HG03095 (cell line): Measurements from ENCODE around the gene DPPA4.

Source experiments
- ATAC-seq: cut with Tn5 transposase; IDR thresholded peaks from one replicate; pipeline ENCODE4 v1.9.1; 2021; ENCODE audit warnings: moderate library complexity; ENCODE audit not compliant: unreplicated experiment

DPPA4 gene

GRCh38 chr3:109339197-109339596 is 1.9 kb upstream of the DPPA4 start:
- ATAC-seq, result no peak

GRCh38 chr3:109338322-109338721 is 976 bp upstream of the DPPA4 start:
- ATAC-seq, result no peak

DNA sequence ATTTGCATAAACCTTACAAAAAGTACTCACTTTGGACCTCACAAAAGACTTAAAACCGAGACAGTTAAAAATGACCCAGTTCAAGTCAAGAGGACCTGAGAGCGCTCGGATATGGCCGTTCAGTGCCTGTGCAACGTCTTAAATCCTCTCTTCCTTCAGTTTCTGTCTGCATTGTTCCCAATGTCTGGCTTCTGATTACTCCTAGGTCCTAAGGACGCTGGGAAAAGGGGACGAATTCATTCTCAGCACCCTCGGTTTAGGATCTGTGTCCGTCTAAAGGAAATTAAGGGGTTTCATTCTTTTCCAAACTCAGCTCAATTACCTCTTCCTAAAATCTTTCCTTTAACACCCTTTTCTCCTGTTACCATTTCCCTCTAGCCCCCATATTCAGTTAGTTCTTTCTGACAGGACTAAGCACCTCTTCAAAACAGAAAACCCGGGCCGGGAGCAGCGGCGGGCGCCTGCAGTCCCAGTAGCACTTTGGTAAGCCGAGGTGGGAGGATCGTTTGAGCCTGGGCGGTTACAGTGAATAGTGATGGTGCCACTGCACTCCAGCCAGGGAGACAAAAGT is 970 bp downstream of the DPPA4 start:
- ATAC-seq, result no peak

DNA sequence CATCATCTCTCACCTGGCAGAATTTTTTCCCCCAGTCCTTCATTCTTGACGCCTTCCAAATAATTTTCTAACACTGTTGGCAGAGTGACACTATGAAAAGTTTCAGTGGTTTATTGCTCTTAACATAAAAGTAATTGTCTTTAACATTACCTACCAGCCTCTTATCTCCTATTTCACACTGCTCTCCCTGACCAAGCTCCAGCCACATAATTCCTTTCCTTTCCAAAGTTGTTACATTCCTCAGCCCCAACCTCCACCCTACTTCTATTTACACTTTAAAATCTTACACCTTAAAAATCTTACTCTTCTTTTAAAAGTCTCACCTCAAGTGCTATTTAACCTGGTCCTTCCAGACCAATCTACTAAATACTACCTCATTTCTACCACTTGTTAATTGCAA is 2.8 kb downstream of the DPPA4 start:
- no peak for ATAC-seq

- ATAC-seq, result no peak
These were observed 5.7 kb downstream of the DPPA4 start for GRCh38 chr3:109331692-109332091.

- no peak for ATAC-seq
These were observed 6.9 kb downstream of the DPPA4 start for GRCh38 chr3:109330405-109330804.

DNA sequence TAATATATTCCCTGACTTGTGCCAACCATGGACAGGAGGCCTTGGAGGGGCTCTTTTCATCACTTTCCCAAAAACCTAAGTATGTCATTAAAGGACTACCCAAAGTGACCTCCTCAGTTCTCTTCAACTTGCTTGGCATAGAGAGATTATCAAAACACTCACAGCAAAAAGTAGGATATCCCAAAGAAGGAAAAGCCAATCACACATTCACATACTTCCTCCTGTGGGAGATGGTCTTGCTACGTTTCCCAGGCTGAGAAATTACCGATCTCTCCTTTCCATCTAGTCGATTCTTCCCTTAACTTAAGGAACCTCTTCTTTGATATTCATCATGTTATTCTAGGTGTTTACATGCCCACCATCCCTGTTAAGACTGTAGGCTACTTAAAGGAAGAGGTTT is 9.1 kb downstream of the DPPA4 start:
- ATAC-seq, result no peak

DNA sequence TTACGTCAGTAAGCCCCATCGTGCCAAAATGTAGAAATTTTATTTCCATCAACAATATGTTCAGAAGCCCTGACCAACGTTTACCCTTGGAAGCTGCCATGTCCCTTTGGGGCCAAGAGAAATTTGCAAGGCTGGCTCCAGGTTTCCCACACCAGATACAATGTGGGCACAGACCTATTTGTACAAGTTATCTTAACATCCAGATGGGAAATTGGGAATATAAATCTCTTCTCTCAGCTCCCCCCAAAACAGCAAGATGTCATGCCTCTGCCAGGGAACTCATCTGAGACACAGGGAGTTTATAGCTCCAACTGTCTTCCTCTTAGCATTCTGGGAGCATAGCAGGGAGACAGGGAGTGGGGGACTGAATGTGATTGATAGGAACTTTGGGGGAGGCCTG is 11.7 kb downstream of the DPPA4 start:
- no peak for ATAC-seq

DNA sequence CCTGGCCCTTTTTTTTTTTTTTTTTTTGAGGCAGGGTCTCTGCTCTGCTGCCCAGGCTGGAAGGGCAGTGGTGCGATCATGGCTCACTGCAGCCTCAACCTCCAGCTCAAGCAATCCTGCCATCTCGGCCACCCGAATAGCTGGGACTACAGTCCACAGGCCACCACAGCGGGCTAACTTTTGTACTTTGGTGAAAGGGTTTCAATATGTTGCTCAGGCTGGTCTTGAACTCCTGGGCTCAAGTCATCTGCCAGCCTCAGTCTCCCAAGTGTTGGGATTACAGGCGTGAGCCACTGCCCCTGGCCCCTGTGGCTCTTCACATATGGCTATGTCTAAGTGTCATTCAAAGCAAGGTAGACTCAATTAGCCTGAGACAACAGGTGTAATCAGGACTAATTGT is 12.2 kb downstream of the DPPA4 start:
- ATAC-seq, result no peak

DNA sequence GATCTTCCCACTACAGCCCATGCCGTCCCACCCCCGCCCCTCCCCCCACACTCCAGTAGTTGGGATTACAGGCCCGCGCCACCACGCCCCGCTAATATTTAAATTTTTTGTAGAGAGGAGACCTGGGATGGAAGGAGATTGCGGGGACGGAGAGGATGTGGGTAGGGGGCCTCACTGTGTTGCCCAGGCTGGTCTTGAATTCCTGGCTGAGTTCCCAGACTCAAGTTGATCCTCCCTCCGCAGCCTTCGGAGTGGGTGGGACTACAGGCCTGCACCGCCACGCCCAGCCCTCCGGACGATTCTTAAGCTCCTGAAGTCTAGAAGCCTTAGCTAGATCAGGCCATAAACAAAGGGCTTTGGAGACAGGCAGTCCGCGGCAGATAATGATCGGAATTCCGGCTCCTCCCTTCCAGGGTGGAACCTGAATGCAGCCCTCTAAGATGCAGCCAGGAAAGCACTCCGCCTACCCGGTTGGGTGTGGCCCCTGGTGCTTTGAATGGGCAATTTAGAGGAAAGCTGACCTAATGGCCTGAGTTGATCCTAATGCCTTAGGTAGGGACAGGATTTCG is 21.1 kb downstream of the DPPA4 start, which contains the start of gene DPPA2:
Gene DPPA2, minus strand, starts transcription at position 356 of the 569 bp plus-strand sequence. CDS start 1,975 bp downstream, outside the sequence.
- no peak for ATAC-seq

DNA sequence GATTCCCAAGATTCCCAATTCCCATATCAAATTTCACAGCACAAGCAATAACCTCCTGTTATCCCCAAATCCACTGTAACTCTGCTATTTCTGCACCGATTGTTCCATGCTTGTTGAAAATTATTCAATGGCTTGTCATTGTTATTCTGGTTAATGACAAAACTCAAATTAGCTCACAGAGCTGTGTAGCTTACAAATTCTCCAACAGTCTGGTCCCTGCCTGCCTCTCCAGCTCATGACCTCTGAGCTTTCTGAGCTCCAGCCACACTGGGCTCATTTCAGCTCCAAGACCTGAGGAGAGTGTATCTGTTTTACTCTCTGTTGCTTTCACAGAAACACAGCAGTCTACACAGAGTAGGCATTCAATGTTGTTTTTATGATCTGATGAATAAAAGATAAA is 24.3 kb downstream of the DPPA4 start:
- no peak for ATAC-seq

- no peak for ATAC-seq
These were observed 39.9 kb downstream of the DPPA4 start for GRCh38 chr3:109297496-109297895.

DNA sequence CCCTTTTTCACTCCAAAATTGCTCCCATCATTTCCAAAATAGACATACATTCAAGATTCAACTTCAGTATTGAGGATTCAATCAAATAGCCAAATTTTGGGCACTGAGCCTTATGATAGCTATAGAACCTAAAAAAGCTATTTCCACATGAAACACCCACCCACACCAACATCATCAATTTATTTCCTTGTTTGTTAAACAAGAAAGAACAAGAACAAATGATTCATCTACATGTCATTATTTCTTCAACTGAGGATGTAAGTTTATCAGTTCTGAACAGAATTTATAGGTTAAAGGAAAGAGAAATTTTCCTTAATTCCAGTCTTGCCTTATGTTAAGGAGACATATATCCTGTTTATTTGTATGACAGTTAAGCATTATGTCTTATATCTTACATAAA is 53.3 kb downstream of the DPPA4 start:
- ATAC-seq, result no peak

GRCh38 chr3:109278546-109278945 is 58.8 kb downstream of the DPPA4 start:
- no peak for ATAC-seq

DNA sequence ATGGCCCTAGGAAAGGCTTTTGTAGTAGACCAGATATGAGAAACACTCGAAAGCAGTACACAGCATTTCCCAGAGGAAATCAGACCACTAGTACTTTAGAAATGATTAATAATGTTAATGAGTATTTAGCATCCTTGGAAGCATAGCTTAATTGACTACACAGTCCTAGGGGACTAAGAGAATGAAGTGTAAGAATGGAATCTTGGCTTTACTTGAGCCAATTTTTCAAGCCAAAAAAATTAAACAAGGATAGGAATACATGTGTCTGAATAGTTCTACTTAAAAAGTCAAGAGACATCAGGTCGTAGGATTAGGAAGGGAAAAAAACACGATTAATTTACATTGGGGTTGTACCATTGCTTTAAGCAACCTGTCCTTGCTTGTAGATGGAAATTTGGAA is 59.2 kb downstream of the DPPA4 start:
- no peak for ATAC-seq
